Left renal pelvis (tissue), 4 donors: Measurements from ENCODE around the gene PDCD11. TPM values are rescaled to one million over a fixed set of nuclear protein-coding genes. Genes with fewer than 3 reads are reported as not detected.
"Not testable (repeated sequence)": the region's sequence is repeated elsewhere in the genome, so short reads cannot be mapped to it uniquely, and the experiment has no call there.

ENCODE experiments used
- DNase-seq, 4 donors: peaks; one replicate each; pipeline ENCODE4 v3.0.0-alpha.2; 2013; ENCODE audit warnings: low read depth in 4 of 4, low spot score in 3 of 4
- polyA plus RNA-seq, 4 donors: library from polyadenylated mRNA; unstranded; fragments of 120-200 nt; gene quantifications; one replicate each; pipeline ENCODE4 v1.2.1, GENCODE V29; 2013; ENCODE audit not compliant: insufficient read length in 4 of 4

The PDCD11 gene
- polyA plus RNA-seq, 4 donors, result 24.6 to 38.4 (median 35.0) TPM

DNA sequence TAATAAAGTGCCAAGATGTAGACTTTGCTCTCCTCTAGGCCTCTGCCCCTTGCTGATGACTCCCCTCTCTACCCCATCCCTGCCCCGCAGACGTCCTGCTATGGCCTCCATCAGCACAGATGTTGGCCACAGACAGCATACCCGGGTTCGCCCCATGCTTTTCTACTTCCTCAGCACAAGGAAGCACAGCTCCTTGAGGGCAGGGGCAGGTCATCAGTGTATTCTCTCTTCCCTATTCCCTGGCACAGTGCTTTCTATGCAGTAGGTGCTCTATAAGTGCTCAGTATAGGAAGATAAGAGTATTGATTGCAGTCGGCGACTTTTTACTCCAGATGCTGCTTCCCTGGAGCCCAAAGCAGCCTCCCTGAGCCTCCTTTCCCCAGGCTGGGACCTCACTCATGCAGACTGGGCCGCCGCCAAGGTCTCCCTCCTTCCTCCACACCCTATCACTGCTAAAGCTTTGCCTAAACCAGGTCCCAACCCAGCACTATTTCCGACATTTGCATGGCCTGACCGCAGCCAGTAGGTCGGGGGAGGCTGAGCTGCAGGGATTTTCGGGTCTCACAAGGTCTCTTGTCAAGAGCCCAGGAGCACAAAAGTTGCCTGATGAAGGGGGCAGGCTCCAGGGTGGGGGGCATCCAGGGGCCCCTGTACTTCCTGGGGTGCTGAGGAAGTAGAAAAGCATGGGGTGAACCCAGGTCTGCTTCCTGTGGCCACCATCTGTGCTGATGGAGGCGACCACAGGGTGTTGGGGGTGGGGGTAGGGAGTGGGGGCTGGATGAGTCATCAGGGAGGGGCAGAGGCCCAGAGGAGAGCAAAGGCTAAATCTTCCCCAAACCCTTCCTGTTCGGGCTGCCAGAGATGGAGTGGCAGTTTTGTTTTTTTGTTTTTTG, 74.6 kb downstream of the PDCD11 start:
- DNase-seq, result no peak

DNA sequence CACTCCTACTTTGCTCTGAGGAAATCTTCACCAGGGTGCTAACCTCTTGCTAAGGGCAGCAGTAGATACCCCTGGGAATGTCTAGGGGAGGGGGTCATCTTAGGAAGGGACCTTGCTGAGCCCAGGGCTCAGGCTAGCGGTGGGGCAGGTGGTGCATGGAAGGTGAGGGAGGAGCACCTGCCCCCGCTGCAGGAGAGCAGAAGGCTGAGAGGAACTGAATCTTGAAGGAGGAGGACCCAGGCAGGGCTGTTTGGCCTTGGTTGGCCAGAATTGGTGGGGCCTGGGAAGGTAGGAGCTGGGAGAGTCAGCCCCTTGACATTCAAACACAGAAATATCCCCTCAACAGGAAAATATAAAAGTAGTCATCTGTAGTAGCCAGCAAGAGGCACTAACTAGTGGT, 75.6 kb downstream of the PDCD11 start:
- no peak for DNase-seq

DNA sequence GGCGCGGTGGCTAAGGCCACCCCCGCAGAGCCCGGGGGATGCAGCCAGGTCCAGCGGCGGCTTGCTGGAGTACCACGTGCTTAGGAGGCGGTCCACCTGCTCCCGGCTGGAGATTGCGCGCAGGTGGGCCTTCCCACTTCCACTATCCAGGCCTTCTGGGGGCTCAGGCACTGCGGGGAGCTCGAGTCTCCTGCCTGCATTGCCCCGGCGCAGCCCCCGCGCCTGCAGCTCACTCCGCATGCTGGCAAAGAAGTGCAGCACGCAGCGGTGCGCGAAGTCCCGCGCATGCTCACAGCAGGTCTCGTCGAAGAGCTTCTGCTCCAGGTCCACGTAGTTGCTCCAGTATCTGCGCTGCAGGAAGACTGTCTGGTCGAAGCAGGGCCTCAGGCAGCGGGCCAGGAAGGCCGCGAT, 76.8 kb downstream of the PDCD11 start:
- no peak for DNase-seq

DNA sequence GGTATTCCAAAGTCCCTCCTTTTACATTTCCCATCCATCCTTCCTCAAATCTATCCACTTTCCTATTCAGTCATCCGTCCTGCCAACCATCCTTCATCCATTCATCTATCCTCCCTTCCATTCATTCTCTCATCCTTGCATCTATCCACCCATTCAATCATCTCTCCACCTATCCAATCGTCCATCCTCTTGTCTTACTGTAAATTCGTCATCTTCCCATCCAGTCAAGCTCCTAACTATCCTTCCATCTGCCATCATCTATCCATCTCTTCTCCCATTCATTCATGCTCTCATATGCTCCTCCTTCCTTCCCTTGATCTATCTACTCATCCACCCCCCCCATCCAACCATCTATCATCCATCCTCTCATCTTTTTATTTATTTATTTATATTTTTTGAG, 77.7 kb downstream of the PDCD11 start:
- no peak for DNase-seq

DNA sequence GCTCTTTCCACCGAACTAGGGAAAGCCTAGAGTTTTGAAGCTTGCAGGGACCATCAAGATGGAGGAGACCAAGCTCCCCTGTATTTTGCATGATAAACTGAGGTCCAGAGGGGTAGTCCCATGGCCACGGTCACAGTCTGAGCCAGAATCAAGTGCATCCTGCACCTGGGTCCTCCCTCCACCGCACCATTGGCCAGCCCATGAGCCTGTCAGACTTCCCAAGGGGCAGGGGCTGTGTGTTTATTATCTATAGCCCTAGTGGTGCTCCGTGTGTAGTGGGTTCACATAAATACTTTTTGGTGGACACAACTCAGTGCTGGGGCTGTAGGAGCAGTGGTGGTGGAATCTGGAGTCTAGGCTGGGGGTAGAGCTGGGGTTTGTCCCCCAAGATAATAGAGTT, 79.0 kb downstream of the PDCD11 start:
- DNase-seq, result no peak

DNA sequence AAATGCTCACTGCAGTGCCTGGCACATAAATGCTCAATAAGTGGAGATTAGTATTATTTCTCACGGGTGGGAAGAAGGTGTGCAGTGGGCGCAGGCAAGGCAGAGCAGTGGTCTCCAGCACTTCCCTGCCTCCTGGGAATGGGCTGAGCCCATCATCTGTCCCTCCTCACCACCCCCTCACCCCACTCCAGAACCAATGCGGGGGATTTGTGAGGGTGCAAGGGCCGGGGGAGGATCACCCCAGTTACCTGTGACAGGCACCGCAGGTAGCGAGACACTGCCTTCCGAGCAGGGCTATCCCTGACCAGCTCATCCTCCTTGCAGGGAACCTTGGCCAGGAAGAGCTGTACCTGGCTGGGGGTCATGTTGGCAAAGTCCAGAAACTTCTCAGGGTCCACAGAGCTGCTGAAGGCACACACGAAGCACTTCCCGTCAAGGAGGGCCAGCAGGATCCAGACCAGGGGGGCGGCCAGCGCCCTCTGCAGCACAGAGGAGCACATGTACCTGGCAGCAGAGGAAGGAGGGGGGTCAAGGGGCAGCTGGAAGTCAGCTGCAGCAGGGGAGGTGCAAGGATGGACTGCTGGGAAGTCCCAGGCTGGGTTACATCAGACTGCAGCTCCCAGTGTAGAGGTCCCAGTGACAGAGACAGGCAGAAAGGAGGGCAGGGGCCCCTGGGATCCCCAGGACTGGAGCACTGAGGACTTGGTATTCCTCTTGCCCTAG, 79.8 kb downstream of the PDCD11 start:
- no peak for DNase-seq

DNA sequence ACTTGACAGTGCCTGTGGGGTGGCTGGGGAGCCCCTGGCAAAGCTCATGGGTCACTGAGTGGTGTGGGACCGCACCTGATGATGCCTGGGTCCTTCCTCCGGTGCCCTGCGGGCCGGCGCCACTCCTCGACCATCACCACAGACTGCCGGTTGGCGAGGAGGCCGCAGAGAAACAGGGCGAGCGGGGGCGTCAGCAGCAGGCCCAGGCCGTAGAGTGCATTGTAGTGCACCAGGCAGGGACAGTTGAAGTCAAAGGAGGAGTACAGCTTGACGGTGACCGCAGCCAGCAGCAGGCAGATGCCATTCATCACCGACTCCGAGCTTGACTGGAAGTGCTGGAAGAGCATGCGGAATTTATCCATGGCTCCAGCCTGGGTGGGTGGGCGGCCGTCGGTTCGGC, 82.2 kb downstream of the PDCD11 start:
- no peak for DNase-seq

DNA sequence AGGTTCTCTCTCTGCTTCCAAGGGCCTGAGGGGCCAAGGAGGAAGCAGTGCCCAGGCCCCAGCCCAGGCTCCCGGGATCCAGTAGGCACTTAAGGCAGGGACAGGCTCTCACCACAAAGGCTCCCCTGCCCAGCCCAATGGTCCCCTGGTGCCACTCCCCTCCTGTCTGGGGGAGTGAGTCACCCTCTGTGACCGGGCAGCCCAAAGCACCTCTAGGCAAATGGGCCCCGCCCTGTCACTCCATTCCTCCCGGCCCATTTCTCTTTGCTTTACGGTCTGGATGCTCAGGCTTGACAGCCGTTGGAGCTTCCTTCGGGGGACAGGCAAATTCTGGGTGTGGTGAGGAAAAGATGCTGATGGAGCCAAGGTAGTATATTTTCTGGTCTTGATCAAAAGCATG, 82.7 kb downstream of the PDCD11 start, which contains the start of gene CALHM3:
CALHM3 (minus strand) TSS at position 106 of the 400 bp plus-strand sequence. CDS start 208 bp downstream, outside the sequence.
- no peak for DNase-seq

DNA sequence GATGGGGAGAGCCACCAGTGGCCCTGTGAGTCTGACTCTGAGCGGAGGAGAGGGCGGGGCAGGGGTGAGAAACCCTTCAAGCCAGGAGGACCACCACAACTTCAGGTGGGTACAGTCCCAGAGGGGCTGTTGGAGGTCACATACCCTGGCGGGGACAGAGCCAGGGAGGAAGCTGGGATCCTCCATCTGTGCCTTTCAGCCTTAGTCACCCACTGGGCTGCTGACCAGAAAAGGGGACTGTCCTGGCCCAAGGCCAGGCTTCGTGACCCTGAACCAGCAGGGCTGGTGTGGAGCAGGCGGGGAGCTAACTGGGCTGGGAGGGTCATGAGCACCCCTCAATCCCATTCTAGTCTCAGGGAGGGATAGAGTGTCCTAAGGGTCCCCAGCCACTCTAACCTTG, 84.1 kb downstream of the PDCD11 start:
- DNase-seq, result no peak

DNA sequence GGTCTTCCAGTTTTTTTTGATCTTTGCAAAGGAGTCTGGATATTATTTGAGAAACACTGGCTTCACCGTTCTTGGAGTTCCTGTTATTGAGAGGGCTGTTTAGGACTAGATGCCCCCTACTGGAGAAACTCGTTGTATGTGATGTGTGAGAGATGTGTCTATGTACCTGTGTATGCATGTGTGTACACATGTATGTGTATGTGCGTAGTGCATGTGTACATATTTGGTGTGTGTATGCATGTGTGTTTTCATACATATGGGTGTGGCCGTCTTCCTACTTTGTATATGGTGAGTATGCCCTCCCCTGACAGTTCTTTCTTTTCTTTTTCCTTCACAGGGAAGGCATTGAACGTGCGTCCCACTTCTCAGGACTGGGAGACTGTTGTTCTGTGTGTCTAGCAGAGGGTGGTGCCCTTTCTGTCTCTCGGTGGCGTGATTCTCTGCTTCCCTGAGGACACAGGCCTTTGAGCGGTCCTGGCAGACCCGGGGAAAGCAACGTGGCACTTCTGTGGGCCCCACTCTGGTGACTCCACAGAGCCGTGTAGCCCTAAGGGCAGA, 85.6 kb downstream of the PDCD11 start:
- no peak for DNase-seq

DNA sequence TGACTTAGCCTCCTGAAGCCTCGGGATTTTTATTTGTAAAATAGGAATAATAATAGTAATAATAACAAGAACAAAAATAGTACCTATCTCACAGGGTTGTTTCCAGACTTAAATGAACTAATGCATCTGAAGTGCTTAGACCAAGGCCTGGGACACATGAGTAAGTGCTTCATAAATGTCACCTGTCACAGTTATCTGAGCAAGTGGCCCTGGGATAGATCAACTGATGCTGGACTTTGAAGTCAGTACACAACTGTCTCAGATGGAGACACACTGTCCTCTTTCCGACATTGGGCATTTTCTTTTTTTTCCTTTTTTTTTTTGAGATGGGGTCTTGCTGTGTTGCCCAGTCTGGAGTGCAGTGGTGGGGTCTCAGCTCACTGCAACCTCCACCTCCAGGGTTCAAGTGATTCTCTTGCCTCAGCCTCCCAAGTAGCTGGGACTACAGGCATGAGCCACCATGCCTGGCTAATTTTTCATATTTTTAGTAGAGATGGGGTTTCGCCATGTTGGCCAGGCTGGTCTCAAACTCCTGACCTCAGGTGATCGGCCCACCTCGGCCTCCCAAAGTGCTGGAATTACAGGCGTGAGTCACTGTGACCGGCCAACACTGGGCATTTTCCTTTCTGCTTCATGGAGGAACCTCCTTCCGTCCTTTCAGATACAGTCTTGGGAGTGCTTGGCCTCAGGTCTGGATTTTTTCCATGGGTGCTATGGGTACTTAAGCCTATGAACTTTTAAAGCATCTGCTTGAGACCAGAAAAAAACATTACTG, 90.4 kb downstream of the PDCD11 start:
- DNase-seq, result not testable (repeated sequence)

DNA sequence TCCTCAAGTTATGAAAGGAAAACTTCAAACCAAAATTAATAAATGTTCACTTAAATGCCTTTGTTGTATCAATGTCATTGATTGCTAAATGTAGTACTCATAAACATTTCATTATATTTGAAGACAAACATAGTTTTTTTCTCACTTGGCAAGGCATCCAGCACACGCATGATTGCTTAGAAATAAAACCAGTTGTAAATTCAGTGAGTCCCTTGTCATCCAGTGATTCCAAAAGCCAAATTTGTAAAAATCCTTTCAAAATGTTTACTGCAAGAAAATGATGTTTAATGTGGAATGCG, 90.9 kb downstream of the PDCD11 start:
- no peak for DNase-seq

DNA sequence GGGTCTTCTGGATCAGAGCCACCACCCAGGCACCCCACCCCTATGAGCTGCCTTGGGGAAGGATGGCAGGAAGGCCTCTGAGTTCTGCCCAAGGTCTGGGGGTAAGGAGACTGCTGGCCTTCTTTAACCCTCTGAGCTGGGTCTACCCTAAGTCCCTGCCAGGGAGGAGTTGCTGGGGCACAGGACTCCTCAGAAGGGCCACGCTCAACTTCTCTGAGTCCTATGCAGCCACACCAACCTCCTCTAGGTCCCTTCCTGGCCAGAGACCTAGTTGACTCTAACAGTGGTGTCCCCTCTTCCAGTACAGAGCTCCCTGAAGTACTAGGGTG, 94.5 kb downstream of the PDCD11 start:
- DNase-seq, result no peak

DNA sequence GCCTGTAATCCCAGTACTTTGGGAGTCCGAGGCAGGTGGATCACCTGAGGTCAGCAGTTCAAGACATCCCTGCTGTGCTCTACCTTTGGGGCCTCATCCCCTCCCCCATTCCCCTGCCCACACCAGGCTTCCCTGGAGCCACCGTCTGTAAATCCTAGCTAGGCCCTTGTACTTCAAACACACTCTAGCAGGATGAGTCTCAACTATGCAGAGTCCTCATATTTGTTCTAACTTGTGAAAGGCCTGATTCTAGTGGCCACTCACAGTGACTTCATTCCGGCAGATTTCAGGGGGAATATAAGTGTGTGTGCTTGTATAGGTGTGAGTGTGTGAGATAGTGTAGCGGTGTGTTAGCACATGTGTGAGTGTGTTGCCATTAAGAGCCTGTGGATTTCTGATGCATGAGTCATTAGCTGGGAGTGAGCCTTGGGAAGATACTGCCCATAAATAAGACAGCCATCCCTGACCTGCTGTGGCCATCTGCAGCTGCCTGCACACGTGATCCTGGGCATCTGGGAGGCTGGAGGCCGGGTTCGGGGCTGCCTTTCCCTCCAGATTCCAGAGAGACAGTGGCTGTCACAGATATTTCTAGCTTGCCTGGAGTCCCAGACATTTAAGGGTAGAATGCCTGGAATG, 95.4 kb downstream of the PDCD11 start:
- no peak for DNase-seq

DNA sequence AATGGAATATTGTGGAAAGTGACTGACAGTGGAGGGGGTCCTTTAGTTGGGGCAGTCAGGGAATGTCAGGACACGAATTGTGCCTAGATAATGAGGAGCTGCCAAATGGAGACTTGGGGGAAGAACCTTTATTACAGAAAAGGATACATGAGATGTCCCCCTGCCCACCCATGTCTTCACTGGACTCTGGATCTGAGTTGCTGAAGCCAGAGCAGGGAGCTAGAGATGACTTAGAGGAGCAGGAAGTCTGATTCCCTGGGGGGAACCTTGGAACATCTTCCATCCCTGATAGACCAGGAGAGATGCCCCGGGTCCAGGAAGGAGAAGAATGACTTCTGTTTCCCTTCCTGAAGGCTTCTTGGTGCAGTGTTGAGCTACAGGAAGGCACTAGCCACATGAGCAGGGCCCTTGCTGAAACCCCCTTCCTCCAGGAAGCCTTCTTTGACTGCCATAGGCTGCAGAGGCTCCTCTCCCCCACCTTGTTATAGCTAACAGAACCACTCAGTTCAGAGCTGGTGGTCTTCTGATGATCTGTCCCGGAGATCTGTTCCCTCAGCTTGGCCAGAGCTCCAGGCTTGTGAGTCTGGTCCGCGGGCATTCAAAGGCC, 96.3 kb downstream of the PDCD11 start:
- DNase-seq, result no peak

DNA sequence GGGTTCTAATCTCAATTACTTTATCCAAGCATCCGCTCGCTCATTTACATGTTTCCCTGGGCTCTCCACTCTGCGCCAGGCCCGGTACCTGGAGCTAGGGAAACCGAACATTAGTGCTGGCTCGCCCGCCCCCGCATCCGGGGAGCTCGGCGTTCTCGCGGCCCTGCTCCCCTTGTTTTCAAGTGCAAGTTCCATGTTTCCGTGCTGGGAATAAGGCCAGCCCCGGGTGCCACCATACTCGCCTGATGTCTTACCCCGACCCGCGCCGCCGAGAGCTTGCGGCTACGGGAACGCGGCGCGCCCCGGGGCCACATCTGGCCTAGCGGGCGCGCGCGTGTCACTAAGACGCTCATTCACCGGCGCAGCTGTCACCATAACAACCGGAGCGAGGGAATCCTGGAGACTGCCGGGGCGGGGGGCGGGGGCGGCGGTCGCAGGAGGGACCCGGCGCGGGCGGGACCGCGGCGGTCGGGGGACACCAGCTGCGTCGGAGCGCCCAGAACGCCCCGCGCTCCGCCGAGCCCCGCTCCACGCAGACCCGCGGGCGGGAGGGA, 97.0 kb downstream of the PDCD11 start, which contains the start of gene NEURL1:
NEURL1 (plus strand) TSS at position 344 of the 554 bp plus-strand sequence. CDS start 683 bp downstream, outside the sequence.
- DNase-seq, result no peak

DNA sequence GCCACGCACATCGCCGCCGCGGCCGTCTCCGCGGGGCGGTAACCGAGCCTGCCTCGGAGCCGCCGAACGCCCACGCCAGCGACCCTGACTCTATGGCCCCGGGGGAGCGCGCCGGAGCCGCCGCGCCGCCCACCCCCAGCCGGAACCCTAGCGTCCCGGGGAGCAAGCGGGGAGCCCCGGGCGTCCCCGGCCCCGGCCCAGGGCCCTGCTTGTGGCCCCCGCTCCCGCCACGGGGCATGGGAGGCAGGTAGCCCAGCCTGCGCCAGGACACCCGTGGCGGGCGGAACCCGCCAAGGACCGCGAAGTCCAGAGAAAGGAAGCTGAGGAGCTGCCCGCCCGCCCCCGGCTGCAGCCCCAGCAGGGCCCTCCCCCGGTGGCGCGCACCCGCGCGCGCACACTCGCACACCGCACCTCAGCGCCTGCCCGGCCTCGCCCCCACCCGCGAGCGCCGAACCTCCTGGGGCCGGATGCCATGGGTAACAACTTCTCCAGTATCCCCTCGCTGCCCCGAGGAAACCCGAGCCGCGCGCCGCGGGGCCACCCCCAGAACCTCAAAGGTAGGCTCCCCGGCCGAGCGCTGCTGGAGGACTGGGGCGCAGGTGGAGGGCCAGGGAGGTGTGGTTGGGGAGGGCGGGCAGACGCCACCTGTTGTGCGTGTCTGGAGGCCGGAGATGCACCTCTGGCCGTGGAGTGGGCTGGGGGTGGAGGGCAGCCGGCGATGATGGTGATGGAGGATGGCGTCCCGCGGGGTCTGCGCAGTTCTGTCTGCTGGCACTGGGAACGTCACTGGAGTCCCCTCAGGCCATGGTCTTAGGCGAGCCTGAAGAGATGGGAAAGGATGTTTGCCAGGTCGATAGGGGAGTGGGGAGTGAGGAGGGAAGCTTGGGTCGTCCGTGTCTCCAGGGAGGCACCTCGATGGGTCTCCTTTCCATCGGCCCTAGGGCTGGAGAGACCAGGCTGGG, 97.8 kb downstream of the PDCD11 start:
- no peak for DNase-seq

DNA sequence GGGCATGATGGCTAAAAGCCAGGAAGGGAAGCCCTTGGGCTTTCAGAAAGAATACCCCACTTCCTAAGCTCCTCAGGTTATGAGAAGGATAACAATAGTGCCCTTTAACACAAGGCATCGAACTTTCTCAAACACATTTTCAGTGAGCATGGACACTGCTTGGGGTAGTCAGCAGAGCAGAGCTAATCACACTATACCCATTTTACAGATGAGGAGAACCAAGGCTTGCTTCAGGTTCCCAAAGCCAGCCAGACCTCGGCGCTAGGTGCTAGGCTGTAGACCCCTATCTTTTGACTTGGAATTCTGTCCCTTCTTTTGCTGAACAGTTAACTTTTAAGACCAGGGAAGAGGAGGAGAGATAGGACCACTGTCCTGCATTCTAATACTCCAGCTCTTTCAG, 98.9 kb downstream of the PDCD11 start:
- DNase-seq, result no peak
